Renal pelvis (tissue), 4 donors: ENCODE results near the gene SCT. TPM values are rescaled to one million over a fixed set of nuclear protein-coding genes. Genes with fewer than 3 reads are reported as not detected.

Experiments used
- DNase-seq: peaks from one replicate; pipeline ENCODE4 v3.0.0-alpha.2; 2013
- polyA plus RNA-seq, 3 donors: library from polyadenylated mRNA; unstranded; fragments of 120-200 nt; gene quantifications; one replicate each; pipeline ENCODE4 v1.2.1, GENCODE V29; 2013; ENCODE audit not compliant: insufficient read length in 3 of 3

The SCT gene
- polyA plus RNA-seq, 3 donors, result 0.87 to 2.3 (median 2.3) TPM

- no peak for DNase-seq
These were observed 14.6 kb downstream of the SCT start for GRCh38 chr11:612201-612960.

GRCh38 chr11:611001-611996 lies 15.7 kb downstream of the SCT start:
- DNase-seq, result no peak

GRCh38 chr11:610146-610801 lies 16.7 kb downstream of the SCT start:
- DNase-seq, result no peak

- DNase-seq, result no peak
These were observed 17.6 kb downstream of the SCT start for GRCh38 chr11:609341-609811.

GRCh38 chr11:608791-609251 lies 18.2 kb downstream of the SCT start:
- no peak for DNase-seq

GRCh38 chr11:607971-608659 lies 18.9 kb downstream of the SCT start:
- DNase-seq, result no peak

GRCh38 chr11:607020-607780 lies 19.8 kb downstream of the SCT start:
- DNase-seq, result no peak

- DNase-seq, result no peak
These were observed 20.7 kb downstream of the SCT start for GRCh38 chr11:606245-606644.

GRCh38 chr11:605286-606129 lies 21.5 kb downstream of the SCT start:
- DNase-seq, result no peak

GRCh38 chr11:603154-603553 lies 23.8 kb downstream of the SCT start:
- no peak for DNase-seq

GRCh38 chr11:601573-602245 lies 25.3 kb downstream of the SCT start:
- DNase-seq, result no peak

- DNase-seq, result no peak
These were observed 28.8 kb downstream of the SCT start for GRCh38 chr11:598005-598680.

GRCh38 chr11:597166-597725 lies 29.7 kb downstream of the SCT start:
- no peak for DNase-seq

- no peak for DNase-seq
These were observed 30.6 kb downstream of the SCT start for GRCh38 chr11:596374-596773.

GRCh38 chr11:595400-595799 lies 31.6 kb downstream of the SCT start:
- no peak for DNase-seq

- no peak for DNase-seq
These were observed 33.6 kb downstream of the SCT start for GRCh38 chr11:593347-593746.

GRCh38 chr11:592918-593317 lies 34.1 kb downstream of the SCT start:
- no peak for DNase-seq

- DNase-seq, result no peak
These were observed 34.5 kb downstream of the SCT start for GRCh38 chr11:592501-592900.
